Heart right ventricle (tissue), 16 donors: ENCODE measurements around the gene HOXB6. TPM values are rescaled to one million over a fixed set of nuclear protein-coding genes. Genes with fewer than 3 reads are reported as not detected.

Source experiments
- ATAC-seq, 8 donors: fragments of 200-7000 bp; cut with Tn5 transposase; one replicate each; pipeline ENCODE4 v1.9.1; 2020; ENCODE audit warnings: mild to moderate bottlenecking in 8 of 8, moderate library complexity in 8 of 8, moderate number of reproducible peaks in 1 of 8
- DNase-seq, 2 donors: peaks; one replicate each; pipeline ENCODE4 v3.0.0-alpha.2; 2020
- H3K27ac ChIP-seq, 10 donors: fragments of 200-600 bp; sonication (generic) in 2 of 10; one replicate each; pipeline versions ENCODE4 v1.5.0 to v1.8.0; 2020 to 2022; ENCODE audit warnings: mild to moderate bottlenecking in 3 of 10
- H3K27me3 ChIP-seq, 7 donors: fragments of 200-600 bp; one replicate each; pipeline ENCODE4 v1.8.0; 2021 to 2022; ENCODE audit warnings: mild to moderate bottlenecking in 2 of 7
- H3K36me3 ChIP-seq, 9 donors: fragments of 200-600 bp; sonication (generic) in 1 of 9; one replicate each; pipeline versions ENCODE4 v1.5.0 to v1.8.0; 2020 to 2022; ENCODE audit warnings: mild to moderate bottlenecking in 2 of 9
- H3K4me1 ChIP-seq, 9 donors: fragments of 200-600 bp; sonication (generic) in 1 of 9; one replicate each; pipeline versions ENCODE4 v1.5.0 to v1.8.0; 2020 to 2022; ENCODE audit warnings: mild to moderate bottlenecking in 4 of 9
- H3K4me3 ChIP-seq, 10 donors: fragments of 200-600 bp; sonication (generic) in 2 of 10; one replicate each; pipeline versions ENCODE4 v1.5.0 to v1.8.0; 2020 to 2022; ENCODE audit warnings: mild to moderate bottlenecking in 7 of 10, moderate library complexity in 2 of 10
- H3K9me3 ChIP-seq, 11 donors: fragments of 200-600 bp in 10 of 11; sonication (generic) in 2 of 11; one replicate each; pipeline versions ENCODE4 v1.5.0 to v1.8.0; 2013 to 2022; ENCODE audit warnings: mild to moderate bottlenecking in 2 of 11, control low read depth in 1 of 11, moderate library complexity in 1 of 11
- CTCF ChIP-seq, 9 donors: fragments of 200-600 bp; sonication (generic) in 2 of 9; IDR thresholded peaks; one replicate each; pipeline versions ENCODE4 v1.5.0 to v1.8.0; 2021 to 2022; ENCODE audit warnings: antibody characterized with exemption in 9 of 9, mild to moderate bottlenecking in 5 of 9, moderate library complexity in 1 of 9
- WGBS, 2 donors: extraction: QIAGEN DNeasy Blood & Tissue Kit; methylation state at CpG; one replicate each; pipeline ENCODE4 v1.1.7; 2013; ENCODE audit warnings: inconsistent platforms in 1 of 2; 5-methylcytosine and 5-hydroxymethylcytosine counted together
- intact Hi-C, 10 donors: fragments of 100-400 bp; cut with DNase I; formaldehyde crosslinking; loops; one replicate each; pipeline versions ENCODE4 v1.11.1 to v1.14.2; 2022
- polyA plus RNA-seq, 2 donors: library from polyadenylated mRNA; stranded (reverse); fragments of 200-250 nt; gene quantifications; one replicate each; pipeline ENCODE4 v1.2.3, GENCODE V29; 2013
- total RNA-seq, 10 donors: library from RNA; stranded (reverse); fragmentation: NEBNext Ultra II Directional in 3 of 10; extraction: Animal tissue kit (Norgen Biotek cat#: 25700) in 3 of 10; gene quantifications; one replicate each; pipeline versions ENCODE4 v1.2.1 to v1.2.4, GENCODE V29; 2021 to 2023
- donor health status: Arrhythmogenic right ventricular cardiomyopathy.
- donor health status: ischemic (EF 13 %, LVEDD 7.1; RV severe dilation, severe dysfunction).
- donor health status: healthy with polysubstance abuse.
- donor health status: DM: no; HTN: yes; CAD: no.
- donor health status: DM: no; HTN: no; CAD: no.
- donor health status: ischemic (EF 25% LVEDD 6.9; RV normal size, moderate dysfunction).
- donor health status: ischemic (EF 25% LVEDD 5.7; RV mildly dilated, moderate dysfunction).
- donor health status: healthy.
- donor health status: DM: yes; HTN: yes; CAD: no.
- donor health status: Ischemic cardiomyopathy.
- donor health status: ischemic (EF 35%, LVEDD 5.7; RV mildly dilated, moderate dysfunction).
- donor health status: nonischemic (EF 11% LVEDD 7.7; RV severe dilation, severe dysfunction).
- donor health status: DM: yes; HTN: yes; CAD: no.
- donor health status: PGD.
- donor health status: ischemic (EF 29% LVEDD 5.4; RV normal size, mild dysfunction).
- donor health status: nonischemic (EF 23%, LVEDD 6.1; RV moderate dilation, normal function).

HOXB6 gene
- total and polyA plus RNA-seq, 12 donors: 0.14 to 1.2 (median 0.41) TPM; not detected in 2

- DNase-seq (no peak), ATAC-seq (no peak)
- intact Hi-C loops: no loop called here
- WGBS, 2 donors: 40 to 56% methylated on average over 16 of the region's 16 CpGs
- Histone ChIP-seq H3K4me3 (no peak overlapping the region), H3K9me3 (no peaks in the 10 kb centered on the region), H3K27ac (no peak overlapping the region), H3K27me3 (peaks cover 8 to 98% (median 90%) of the 10 kb centered on the region in 7 donors), H3K36me3 (no peaks in the 10 kb centered on the region), H3K4me1 (peaks cover 0 to 25% (median 1%) of the 10 kb centered on the region in 9 donors)
- TF ChIP-seq CTCF (IDR thresholded peaks at IDR 0.05): no peak
Measured at GRCh38 chr17:48559122-48559839, 45.5 kb downstream of the HOXB6 start.

- H3K36me3 ChIP-seq: no peaks in the 10 kb centered on the region
- DNase-seq (no peak), ATAC-seq (no peak)
- peaks cover 3 to 98% (median 92%) of the 10 kb centered on the region in 7 donors for H3K27me3 ChIP-seq
- H3K27ac ChIP-seq: no peak overlapping the region
- no peaks in the 10 kb centered on the region for H3K9me3 ChIP-seq
- TF ChIP-seq CTCF (IDR thresholded peaks at IDR 0.05): no peak
- H3K4me1 ChIP-seq: peaks cover 0 to 26% (median 0%) of the 10 kb centered on the region in 9 donors
- intact Hi-C loops: no loop called here
- 53 to 63% methylated on average over 2 of the region's 2 CpGs for WGBS, 2 donors
- H3K4me3 ChIP-seq: no peak overlapping the region
Measured at GRCh38 chr17:48558831-48559121, 46.0 kb downstream of the HOXB6 start.

- DNase-seq: no peak
- Histone ChIP-seq H3K9me3 (no peaks in the 10 kb centered on the region), H3K36me3 (no peaks in the 10 kb centered on the region), H3K27me3 (peaks cover 0 to 98% (median 90%) of the 10 kb centered on the region in 7 donors), H3K4me1 (peaks cover 0 to 26% (median 0%) of the 10 kb centered on the region in 9 donors), H3K4me3 (no peak overlapping the region), H3K27ac (no peak overlapping the region)
- 51 to 52% methylated on average over 13 of the region's 13 CpGs for WGBS, 2 donors
- TF ChIP-seq CTCF (IDR thresholded peaks at IDR 0.05): no peak
- no peak for ATAC-seq
- intact Hi-C loops: no loop called here
Measured at GRCh38 chr17:48558057-48558830, 46.5 kb downstream of the HOXB6 start.

- no peaks in the 10 kb centered on the region for H3K9me3 ChIP-seq
- peaks cover 0 to 26% (median 0%) of the 10 kb centered on the region in 9 donors for H3K4me1 ChIP-seq
- no peak for ATAC-seq
- no peak for TF ChIP-seq CTCF (IDR thresholded peaks at IDR 0.05)
- no peak overlapping the region for H3K4me3 ChIP-seq
- no peak for DNase-seq
- intact Hi-C loops: no loop called here
- peaks cover 0 to 98% (median 90%) of the 10 kb centered on the region in 7 donors for H3K27me3 ChIP-seq
- no peak overlapping the region for H3K27ac ChIP-seq
- no peaks in the 10 kb centered on the region for H3K36me3 ChIP-seq
- 40 to 43% methylated on average over 7 of the region's 7 CpGs for WGBS, 2 donors
Measured at GRCh38 chr17:48556576-48557401, 48.0 kb downstream of the HOXB6 start.
